Measurements from ENCODE around the gene C10orf105.

The C10orf105 gene

GRCh38 chr10:71698737-71699136, 20.8 kb downstream of the C10orf105 start:
- DNase-seq (ENCODE audit: low read depth in 2 of 2): no peak

GRCh38 chr10:71697938-71698709, 21.5 kb downstream of the C10orf105 start:
- no peak for DNase-seq (ENCODE audit: low read depth in 2 of 2)

GRCh38 chr10:71696628-71697326, 22.8 kb downstream of the C10orf105 start:
- DNase-seq (ENCODE audit: low read depth in 2 of 2): peak; percentile 30 to 56

- DNase-seq (ENCODE audit: low read depth in 2 of 2): no peak
These were observed 23.8 kb downstream of the C10orf105 start for GRCh38 chr10:71695502-71696476.

- no peak for DNase-seq (ENCODE audit: low read depth in 2 of 2)
These were observed 25.0 kb downstream of the C10orf105 start for GRCh38 chr10:71694567-71694968.

GRCh38 chr10:71694039-71694501, 25.5 kb downstream of the C10orf105 start:
- DNase-seq (ENCODE audit: low read depth in 2 of 2): no peak

- DNase-seq (ENCODE audit: low read depth in 2 of 2): no peak
These were observed 26.2 kb downstream of the C10orf105 start for GRCh38 chr10:71693377-71693776.

GRCh38 chr10:71692598-71693306, 26.8 kb downstream of the C10orf105 start:
- DNase-seq (ENCODE audit: low read depth in 2 of 2): no peak

GRCh38 chr10:71691405-71691804, 28.2 kb downstream of the C10orf105 start:
- no peak for DNase-seq (ENCODE audit: low read depth in 2 of 2)

GRCh38 chr10:71690094-71690720, 29.4 kb downstream of the C10orf105 start:
- no peak for DNase-seq (ENCODE audit: low read depth in 2 of 2)

- DNase-seq (ENCODE audit: low read depth in 2 of 2): no peak
These were observed 31.3 kb downstream of the C10orf105 start for GRCh38 chr10:71688256-71688655.

- no peak for DNase-seq (ENCODE audit: low read depth in 2 of 2)
These were observed 32.1 kb downstream of the C10orf105 start for GRCh38 chr10:71687480-71687879.

- no peak for DNase-seq (ENCODE audit: low read depth in 2 of 2)
These were observed 32.5 kb downstream of the C10orf105 start for GRCh38 chr10:71687077-71687476.

GRCh38 chr10:71685554-71686232, 33.9 kb downstream of the C10orf105 start:
- no peak for DNase-seq (ENCODE audit: low read depth in 2 of 2)

GRCh38 chr10:71684356-71685173, 35.0 kb downstream of the C10orf105 start:
- DNase-seq (ENCODE audit: low read depth in 2 of 2): peak in 1 of 2 donors; percentile 14

GRCh38 chr10:71683301-71683700, 36.3 kb downstream of the C10orf105 start:
- no peak for DNase-seq (ENCODE audit: low read depth in 2 of 2)

GRCh38 chr10:71681977-71682376, 37.6 kb downstream of the C10orf105 start:
- DNase-seq (ENCODE audit: low read depth in 2 of 2): no peak

GRCh38 chr10:71679425-71679824, 40.2 kb downstream of the C10orf105 start:
- no peak for DNase-seq (ENCODE audit: low read depth in 2 of 2)

GRCh38 chr10:71678057-71678805, 41.3 kb downstream of the C10orf105 start:
- DNase-seq (ENCODE audit: low read depth in 2 of 2): no peak

Data from stimulated activated CD4-positive, alpha-beta T cell treated with anti-CD3 and anti-CD28 coated beads, Interleukin-15, amount 100 ng/mL, for 48 hours (primary cell).